ENCODE data around the gene LIME1.
"Not testable (repeated sequence)": the region's sequence is repeated elsewhere in the genome, so short reads cannot be mapped to it uniquely, and the experiment has no call there.

Gene LIME1

DNA sequence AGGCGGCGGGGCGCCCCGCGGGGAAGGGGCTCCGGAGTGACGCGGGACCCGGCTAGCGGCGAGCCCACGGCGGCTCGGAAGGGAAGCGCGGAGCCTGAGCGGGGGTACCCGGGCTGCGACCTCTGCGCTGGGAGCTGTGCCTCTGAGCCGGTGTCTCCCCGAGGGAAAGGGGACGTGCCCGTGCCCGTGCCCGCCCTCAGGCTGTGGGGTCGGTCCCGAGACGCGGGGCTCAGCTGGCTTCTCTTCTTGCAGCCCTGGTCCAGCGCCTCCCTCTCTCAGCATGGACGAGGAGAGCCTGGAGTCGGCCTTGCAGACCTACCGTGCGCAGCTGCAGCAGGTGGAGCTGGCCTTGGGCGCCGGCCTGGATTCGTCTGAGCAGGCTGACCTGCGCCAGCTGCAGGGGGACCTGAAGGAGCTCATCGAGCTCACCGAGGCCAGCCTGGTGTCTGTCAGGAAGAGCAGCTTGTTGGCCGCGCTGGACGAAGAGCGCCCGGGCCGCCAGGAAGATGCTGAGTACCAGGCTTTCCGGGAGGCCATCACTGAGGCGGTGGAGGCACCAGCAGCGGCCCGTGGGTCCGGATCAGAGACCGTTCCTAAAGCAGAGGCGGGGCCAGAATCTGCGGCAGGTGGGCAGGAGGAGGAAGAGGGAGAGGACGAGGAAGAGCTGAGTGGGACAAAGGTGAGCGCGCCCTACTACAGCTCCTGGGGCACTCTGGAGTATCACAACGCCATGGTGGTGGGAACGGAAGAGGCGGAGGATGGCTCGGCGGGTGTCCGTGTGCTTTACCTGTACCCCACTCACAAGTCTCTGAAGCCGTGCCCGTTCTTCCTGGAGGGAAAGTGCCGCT, 27.9 kb upstream of the LIME1 start:
- DNase-seq = peak; percentile 31 to 65

DNA sequence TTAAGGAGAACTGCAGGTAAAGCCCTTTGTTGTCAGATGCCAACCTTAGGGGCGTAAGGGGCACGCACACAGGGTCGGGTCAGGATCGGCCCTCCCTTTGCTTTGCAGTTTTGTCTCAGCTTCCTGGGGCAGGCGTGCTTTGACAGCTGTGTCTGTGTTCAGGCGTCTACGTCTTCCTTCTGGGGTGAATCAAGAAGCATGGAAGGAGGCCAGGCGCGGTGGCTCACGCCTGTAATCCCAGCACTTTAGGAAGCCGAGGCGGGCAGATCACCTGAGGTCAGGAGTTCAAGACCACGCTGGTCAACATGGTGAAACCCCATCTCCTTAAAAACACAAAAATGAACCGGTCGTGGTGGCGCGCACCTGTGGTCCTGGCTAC, 27.3 kb upstream of the LIME1 start:
- DNase-seq = no peak

DNA sequence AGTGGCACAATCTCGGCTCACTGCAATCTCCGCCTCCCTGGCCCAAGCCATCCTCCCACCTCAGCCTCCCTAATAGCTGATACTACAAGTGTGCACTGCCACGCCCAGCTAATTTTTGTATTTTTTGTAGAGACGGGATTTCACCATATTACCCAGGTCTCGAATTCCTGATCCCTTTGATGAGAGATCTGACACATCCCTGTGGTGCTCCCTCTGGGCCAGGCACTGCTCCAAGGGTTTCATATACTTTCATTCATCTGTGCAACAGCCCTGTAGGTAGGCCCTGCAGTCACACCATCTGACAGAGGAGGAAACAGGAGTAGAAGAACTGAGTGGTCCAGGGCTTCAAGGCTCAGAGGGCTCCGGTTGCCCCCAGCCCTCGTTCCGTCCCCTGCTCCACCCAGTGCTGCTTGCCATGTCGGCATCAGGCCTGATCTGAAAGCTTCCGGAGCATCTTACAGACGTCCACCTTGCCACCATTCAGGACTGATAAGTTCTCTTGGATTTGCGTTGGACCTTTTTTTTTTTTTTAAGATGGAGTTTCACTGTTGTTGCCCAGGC, 25.3 kb upstream of the LIME1 start:
- DNase-seq = no peak

DNA sequence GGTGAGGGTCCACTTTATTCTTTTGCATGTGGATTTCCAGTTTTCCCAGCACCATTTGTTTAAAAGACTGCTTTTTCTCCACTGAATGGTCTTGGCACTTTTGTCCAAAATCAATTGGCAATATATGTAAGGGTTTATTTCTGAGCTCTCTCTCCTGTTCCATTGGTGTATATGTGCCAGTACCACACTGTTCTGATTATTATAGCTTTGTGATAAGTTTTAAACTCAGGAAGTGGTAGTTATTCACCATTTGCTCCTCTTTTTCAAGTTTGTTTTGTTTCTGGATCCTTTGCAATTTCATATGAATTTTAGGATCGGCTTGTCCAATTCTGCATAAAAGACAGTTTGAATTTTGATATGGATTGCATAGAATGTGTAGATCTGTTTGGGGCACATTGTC, 24.3 kb upstream of the LIME1 start:
- DNase-seq = no peak

DNA sequence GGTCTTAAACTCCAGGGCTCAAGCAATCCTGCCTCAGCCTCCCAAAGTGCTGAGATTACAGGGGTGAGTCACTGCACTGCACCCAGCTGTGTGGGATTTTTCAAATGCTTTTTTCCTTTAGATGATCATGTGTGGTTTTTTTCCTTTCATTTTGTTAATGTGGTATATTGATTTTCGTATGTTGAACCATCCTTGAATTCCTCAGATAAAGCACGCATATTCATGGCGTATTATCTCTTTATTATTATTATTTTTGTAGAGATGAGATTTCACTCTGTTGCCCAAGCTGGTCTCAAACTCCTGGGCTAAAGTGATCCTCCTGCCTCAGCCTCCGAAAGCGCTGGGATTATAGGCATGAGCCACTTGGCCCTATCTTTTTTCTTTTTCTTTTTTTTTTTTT, 21.6 kb upstream of the LIME1 start:
- DNase-seq = no peak

DNA sequence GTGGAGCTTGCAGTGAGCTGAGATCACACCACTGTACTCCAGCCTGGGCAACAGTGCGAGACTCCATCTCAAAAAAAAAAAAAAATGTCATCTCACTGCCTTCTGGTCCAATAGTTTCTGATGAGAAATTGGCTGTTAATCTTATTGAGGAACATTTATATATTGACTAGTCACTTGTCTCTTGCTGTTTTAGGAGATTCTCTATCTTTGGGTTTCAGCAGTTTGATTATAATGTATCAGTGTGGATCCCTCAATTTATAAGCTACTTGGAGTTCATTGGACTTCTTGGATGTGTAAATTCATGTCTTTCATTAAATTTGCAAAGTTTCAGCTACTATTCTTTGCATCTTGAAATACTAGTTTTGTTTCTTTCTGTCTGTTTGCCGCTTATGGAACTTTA, 17.5 kb upstream of the LIME1 start:
- DNase-seq = no peak

DNA sequence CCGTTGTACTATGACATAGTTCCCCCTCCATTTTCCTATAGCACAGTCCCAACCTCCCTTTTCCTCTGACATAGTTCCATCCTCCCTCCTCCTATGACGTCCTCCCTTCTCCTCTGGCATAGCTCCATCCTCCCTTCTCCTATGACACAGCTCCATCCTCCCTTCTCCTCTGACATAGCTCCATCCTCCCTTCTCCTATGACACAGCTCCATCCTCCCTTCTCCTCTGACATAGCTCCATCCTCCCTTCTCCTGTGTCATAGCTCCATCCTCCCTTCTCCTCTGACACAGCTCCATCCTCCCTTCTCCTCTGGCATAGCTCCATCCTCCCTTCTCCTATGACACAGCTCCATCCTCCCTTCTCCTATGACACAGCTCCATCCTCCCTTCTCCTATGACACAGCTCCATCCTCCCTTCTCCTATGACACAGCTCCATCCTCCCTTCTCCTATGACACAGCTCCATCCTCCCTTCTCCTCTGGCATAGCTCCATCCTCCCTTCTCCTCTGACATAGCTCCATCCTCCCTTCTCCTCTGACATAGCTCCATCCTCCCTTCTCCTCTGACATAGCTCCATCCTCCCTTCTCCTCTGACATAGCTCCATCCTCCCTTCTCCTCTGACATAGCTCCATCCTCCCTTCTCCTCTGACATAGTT, 13.4 kb upstream of the LIME1 start:
- not testable (repeated sequence) for DNase-seq

DNA sequence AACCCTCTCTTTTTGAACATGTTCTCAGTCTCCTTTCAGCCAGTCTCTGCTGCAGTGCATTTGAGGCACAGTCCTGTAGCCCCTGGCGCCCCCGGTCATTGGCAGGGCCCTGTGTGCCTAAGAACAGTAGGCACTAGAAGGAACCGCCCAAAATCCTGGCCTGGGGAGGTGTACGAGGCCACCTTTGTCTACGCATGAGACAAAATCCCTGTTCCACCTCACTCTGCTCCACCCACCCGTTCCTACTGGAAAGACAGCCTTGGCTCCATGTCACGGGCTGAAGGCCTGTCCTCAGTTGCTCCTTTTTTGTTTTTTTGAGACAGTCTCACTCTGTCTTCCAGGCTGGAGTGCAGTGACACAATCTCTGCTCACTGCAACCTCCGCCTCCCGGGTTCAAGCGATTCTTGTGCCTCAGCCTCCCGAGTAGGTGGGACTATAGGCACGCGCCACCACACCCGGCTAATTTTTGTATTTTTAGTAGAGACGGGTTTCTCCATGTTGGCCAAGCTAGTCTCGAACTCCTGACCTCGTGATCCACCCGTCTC, 6.2 kb upstream of the LIME1 start:
- DNase-seq = not testable (repeated sequence)

DNA sequence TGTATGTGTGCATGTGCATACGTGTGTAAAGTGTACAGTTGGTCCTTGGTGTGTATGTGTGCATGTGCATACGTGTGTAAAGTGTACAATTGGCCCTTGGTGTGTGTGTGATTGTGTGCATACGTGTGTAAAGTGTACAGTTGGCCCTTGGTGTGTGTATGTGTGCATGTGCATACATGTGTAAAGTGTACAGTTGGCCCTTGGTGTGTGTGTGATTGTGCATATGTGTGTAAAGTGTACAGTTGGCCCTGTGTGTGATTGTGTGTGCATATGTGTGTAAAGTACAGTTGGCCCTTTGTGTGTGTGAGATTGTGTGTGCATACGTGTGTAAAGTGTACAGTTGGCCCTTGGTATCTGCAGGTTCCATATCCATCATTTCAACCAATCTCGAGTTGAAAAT, 5.1 kb upstream of the LIME1 start:
- DNase-seq = no peak

DNA sequence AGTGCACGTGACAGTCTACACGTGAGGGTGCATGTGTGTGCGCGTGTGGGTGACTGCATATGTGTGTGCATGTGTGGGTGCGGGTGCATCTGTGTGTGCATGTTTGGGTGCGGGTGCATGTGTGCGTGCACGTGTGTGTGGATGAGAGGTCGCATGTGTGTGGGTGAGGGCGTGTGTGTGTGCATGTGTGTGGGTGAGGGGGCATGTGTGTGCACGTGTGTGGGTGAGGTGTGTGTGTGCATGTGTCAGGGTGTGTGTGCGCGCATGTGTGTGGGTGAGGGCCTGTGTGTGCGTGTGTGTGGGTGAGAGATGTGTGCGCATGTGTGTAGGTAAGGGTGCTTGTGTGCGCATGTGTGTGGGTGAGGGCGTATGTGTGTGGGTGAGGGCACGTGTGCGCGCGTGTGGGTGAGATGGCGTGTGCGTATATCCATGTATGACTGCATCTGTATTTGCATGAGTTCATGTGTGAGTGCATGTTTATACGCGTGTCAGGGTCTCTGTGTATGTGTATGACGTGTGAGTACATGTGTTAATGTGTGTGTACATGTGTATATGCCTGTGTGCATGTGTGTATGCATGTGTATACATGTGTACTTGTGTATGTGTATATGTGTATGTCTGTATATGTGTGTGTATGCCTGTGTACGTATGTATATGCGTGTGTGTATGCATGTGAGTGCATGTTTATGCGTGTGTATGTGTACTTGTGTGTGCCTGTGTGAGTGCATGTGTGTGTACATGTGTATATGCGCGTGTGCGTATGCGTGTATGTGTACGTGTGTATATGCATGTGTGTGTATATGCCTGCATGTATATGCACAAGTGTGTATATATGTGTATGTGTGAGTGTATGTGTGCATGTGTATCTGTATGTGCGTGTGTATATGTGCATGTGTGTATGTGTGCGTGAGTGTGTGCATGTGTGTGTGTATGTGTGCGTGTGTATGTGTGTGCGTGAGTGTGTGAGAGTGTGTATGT, 4.1 kb upstream of the LIME1 start:
- no peak for DNase-seq

DNA sequence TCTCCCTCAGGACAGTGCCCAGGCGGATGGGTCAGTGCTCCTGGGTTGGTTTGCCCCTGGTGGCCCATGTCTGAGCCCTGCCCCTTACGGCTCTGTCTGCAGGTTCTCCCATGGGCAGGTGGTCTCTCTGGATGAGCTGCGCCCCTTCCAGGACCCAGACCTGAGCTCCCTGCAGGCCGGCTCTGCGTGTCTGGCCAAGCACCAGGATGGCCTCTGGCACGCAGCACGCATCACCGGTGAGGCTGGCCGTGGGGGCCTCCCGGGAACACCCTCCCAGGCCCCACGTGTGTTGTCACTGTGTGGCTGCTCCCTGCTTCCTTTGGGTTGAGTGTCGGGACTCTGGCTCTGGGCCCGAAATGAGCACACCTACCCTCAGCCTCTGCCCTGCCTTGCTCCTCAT, 3.3 kb upstream of the LIME1 start:
- DNase-seq = no peak

DNA sequence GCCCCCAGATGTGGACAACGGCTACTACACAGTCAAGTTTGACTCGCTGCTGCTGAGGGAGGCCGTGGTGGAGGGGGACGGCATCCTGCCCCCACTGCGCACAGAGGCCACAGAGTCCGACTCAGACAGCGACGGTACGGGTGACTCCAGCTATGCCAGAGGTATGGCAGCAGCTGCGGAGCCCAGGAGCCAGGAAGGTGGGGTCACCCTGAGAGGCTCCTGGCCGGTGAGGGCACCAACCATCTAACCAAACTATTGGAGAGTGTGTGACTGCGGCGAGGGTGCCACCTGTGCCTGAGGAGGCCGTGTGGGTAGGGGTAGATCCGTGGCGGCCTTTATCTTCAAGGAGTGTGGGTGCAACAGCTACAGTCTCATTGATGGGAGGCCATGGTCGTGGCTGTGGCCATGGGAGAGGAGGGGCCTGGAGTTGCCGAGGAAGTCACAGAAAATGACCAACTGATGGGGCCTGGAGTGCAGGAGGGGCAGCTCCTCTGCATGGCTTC, 2.8 kb upstream of the LIME1 start:
- DNase-seq = no peak

DNA sequence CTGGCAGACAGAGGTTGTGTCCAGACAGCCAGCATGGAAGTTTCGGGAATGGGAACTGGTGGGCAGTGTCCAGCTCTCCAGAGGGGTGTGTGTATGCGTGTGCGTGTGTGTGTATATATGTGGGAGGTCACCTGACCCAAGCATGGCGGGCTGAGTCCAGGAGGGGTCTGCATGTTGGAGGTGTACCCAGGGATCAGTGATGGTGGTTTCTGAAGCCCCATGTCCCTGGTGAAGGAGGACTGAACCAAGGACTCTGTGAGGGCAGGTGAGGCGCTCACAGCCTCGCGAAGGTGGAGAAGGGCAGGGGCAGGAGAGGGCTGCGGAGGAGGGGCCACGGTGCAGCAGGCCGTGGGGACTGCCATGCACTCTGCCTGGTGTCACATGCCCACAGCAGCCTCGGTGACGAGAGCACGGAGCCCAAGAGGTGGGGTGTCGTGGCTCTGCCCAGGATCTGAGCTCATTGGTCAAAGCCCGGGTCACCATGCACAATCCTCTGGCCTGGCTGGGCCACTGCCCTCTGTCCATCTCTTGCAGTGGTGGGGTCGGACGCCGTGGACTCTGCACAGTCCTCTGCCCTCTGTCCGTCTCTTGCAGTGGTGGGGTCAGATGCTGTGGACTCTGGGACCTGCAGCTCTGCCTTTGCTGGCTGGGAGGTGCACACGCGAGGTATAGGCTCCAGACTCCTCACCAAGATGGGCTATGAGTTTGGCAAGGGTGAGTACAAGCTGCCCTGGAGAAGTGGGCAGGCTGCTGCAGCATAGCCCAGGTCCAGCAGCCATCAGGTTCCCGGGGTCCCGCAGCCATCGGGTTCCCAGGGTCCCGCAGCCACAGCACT, 2.1 kb upstream of the LIME1 start:
- DNase-seq = no peak

DNA sequence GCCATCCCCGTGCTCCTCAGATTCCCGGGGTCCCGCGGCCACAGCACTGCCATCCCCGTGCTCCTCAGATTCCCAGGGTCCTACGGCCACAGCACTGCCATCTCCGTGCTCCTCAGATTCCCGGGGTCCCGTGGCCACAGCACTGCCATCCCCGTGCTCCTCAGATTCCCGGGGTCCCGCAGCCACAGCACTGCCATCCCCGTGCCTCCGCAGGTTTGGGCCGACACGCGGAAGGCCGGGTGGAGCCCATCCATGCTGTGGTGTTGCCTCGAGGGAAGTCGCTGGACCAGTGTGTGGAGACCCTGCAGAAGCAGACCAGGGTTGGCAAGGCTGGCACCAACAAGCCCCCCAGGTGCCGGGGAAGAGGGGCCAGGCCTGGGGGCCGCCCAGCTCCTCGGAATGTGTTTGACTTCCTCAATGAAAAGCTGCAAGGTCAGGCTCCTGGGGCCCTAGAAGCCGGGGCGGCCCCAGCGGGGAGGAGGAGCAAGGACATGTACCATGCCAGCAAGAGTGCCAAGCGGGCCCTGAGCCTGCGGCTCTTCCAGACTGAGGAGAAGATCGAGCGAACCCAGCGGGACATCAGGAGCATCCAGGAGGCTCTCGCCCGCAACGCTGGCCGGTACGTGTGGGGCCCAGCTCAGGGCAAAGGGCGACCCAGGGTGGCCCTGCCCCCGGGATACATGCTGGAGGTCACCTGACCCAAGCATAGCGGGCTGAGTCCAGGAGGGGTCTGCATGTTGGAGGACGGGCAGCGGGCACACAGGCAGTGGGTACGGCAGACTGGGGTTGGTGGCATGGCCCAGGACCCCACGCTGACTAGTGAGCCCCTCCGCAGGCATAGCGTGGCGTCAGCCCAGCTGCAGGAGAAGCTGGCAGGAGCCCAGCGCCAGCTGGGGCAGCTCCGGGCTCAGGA, 1.3 kb upstream of the LIME1 start:
- no peak for DNase-seq

DNA sequence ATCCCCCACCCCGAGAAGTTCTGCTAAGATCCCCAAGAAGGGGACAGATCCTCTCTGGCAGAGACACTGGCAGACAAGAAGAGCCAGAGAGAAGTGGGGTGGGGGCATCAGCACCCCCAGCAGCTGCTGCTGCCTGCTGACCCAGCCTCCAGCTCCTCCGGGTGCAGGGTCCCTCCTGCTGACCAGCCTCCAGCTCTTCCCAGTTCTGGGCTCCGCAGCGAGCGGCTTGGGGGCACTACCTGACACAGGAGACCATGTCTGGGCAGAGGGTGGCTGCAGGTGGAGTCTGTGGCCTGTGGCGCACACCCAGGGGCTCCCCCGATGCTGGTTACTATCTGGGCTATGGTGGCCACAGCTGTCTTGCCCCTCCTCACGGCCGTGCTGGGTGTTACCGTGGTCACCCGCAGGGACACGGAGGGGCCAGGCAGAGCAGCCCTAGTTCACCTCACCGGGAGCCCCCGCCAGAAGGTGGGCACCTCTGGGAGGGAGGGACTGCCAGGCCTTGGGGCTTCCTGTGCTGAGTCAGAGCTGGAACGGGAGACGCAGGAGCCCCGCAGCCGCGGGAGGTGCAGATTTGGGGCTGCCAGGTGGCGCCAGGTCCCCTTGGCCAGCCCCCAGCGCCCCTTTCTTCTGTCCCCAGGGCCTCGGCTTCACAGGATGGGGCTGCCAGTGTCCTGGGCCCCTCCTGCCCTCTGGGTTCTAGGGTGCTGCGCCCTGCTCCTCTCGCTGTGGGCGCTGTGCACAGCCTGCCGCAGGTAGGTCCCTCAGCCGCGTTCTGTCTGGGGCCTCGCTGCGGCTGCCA, 630 bp downstream of the LIME1 start:
- DNase-seq = peak in 1 of 2 experiments; percentile 67

DNA sequence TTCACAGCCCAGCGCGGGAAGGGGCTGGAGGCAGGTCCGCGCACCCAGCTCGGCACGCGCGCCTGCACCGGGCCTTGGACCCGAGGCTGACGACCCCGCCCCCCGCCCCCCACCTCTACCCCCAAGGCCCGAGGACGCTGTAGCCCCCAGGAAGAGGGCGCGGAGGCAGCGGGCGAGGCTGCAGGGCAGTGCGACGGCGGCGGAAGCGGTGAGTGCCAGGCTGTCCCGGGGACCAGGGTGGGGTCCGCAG, 1.2 kb downstream of the LIME1 start:
- DNase-seq = no peak

DNA sequence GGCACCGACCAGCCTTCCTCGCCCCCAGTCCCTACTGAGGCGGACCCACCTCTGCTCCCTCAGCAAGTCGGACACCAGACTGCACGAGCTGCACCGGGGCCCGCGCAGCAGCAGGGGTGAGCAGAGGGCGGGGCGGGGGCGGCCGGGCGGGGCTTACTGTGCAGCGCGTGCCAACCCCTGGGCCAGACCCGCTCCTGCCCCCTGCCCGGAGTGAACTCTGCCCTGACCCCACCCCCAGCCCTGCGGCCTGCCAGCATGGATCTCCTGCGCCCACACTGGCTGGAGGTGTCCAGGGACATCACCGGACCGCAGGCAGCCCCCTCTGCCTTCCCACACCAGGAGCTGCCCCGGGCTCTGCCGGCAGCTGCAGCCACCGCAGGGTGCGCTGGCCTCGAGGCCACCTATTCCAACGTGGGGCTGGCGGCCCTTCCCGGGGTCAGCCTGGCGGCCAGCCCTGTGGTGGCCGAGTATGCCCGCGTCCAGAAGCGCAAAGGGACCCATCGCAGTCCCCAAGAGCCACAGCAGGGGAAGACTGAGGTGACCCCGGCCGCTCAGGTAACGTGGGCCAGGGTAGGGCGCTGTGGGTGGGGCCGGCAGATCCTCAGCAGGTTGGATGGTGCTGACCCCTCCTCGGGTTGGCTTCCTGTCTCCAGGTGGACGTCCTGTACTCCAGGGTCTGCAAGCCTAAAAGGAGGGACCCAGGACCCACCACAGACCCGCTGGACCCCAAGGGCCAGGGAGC, 1.7 kb downstream of the LIME1 start:
- DNase-seq = peak in 1 of 2 experiments; percentile 55

DNA sequence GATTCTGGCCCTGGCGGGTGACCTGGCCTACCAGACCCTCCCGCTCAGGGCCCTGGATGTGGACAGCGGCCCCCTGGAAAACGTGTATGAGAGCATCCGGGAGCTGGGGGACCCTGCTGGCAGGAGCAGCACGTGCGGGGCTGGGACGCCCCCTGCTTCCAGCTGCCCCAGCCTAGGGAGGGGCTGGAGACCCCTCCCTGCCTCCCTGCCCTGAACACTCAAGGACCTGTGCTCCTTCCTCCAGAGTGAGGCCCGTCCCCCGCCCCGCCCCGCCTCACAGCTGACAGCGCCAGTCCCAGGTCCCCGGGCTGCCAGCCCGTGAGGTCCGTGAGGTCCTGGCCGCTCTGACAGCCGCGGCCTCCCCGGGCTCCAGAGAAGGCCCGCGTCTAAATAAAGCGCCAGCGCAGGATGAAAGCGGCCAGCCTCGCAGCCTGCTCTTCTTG, 2.2 kb downstream of the LIME1 start:
- peak; percentile 49 to 83 for DNase-seq
